HepG2 (cell line): ENCODE measurements around the gene IFI30. TPM values are rescaled to one million over a fixed set of nuclear protein-coding genes. Genes with fewer than 3 reads are reported as not detected.

Source experiments
- AGO2 ChIP-seq: fragments of 200-400 bp; formaldehyde crosslinking; optimal IDR thresholded peaks from 2 replicates; pipeline ENCODE3; 2017; ENCODE audit warnings: mild to moderate bottlenecking, low read depth, low read length, moderate library complexity
- KDM5A ChIP-seq: fragments of 200-600 bp; sonication (generic); IDR thresholded peaks from 2 replicates; pipeline ENCODE4 v1.7.0; 2018; ENCODE audit warnings: antibody characterized with exemption, mild to moderate bottlenecking, low read length, borderline replicate concordance
- MATR3 ChIP-seq: sonication (generic); formaldehyde crosslinking; IDR thresholded peaks from 2 replicates; pipeline ENCODE4 v1.4.0; 2020; ENCODE audit warnings: missing genetic modification reagents
- MIXL1 ChIP-seq: IDR thresholded peaks from 2 replicates; pipeline ENCODE4 v1.6.1; 2016
- MTA3 ChIP-seq: sonication (generic); formaldehyde crosslinking; IDR thresholded peaks from 2 replicates; pipeline ENCODE4 v1.4.0; 2020; ENCODE audit warnings: missing genetic modification reagents
- NFIC ChIP-seq: IDR thresholded peaks from 2 replicates; pipeline ENCODE4 v1.6.1; 2012; ENCODE audit warnings: mild to moderate bottlenecking, low read length, inconsistent platforms
- PCBP1 ChIP-seq: fragments of 200-400 bp; formaldehyde crosslinking; IDR thresholded peaks from 2 replicates; pipeline ENCODE4 v1.6.1; 2017; ENCODE audit warnings: mild to moderate bottlenecking, low read depth, low read length, borderline replicate concordance
- RARA ChIP-seq: IDR thresholded peaks from 2 replicates; pipeline ENCODE4 v1.6.1; 2016; ENCODE audit warnings: missing genetic modification reagents, missing compliant biosample characterization
- SIN3B ChIP-seq: fragments of 150-350 bp; IDR thresholded peaks from 2 replicates; pipeline ENCODE4 v1.6.1; 2014; ENCODE audit warnings: low read length
- YY1 ChIP-seq: IDR thresholded peaks from 2 replicates; pipeline ENCODE4 v1.6.1; 2011; ENCODE audit warnings: low read length, low read depth, moderate library complexity, mild to moderate bottlenecking; ENCODE audit not compliant: insufficient read depth, insufficient replicate concordance
- ZFP90 ChIP-seq: sonication (generic); formaldehyde crosslinking; IDR thresholded peaks from 2 replicates; pipeline ENCODE4 v1.8.0; 2022; ENCODE audit warnings: missing genetic modification reagents, mild to moderate bottlenecking, inconsistent platforms, borderline replicate concordance
- ZNF101 ChIP-seq: sonication (generic); formaldehyde crosslinking; IDR thresholded peaks from 2 replicates; pipeline ENCODE4 v1.4.0; 2020; ENCODE audit warnings: mild to moderate bottlenecking, low read depth, missing genetic modification reagents, borderline replicate concordance
- ZNF180 ChIP-seq: sonication (generic); formaldehyde crosslinking; IDR thresholded peaks from 2 replicates; pipeline ENCODE4 v1.4.0; 2020; ENCODE audit warnings: low read depth, missing genetic modification reagents, borderline replicate concordance
- ZNF34 ChIP-seq: sonication (generic); formaldehyde crosslinking; IDR thresholded peaks from 2 replicates; pipeline ENCODE4 v1.4.0; 2020; ENCODE audit warnings: mild to moderate bottlenecking, missing genetic modification reagents, borderline replicate concordance
- ZNF569 ChIP-seq: sonication (generic); formaldehyde crosslinking; IDR thresholded peaks from 2 replicates; pipeline ENCODE4 v1.5.0; 2020; ENCODE audit warnings: mild to moderate bottlenecking, missing genetic modification reagents, moderate library complexity, borderline replicate concordance
- ZNF652 ChIP-seq: IDR thresholded peaks from 2 replicates; pipeline ENCODE4 v1.6.1; 2016; ENCODE audit warnings: low read depth, borderline replicate concordance
- ZNF670 ChIP-seq: sonication (generic); formaldehyde crosslinking; IDR thresholded peaks from 2 replicates; pipeline ENCODE4 v1.8.0; 2022; ENCODE audit warnings: mild to moderate bottlenecking, missing genetic modification reagents, borderline replicate concordance
- ZNF724P ChIP-seq: sonication (generic); formaldehyde crosslinking; IDR thresholded peaks from 2 replicates; pipeline ENCODE4 v1.8.0; 2022; ENCODE audit warnings: missing genetic modification reagents, borderline replicate concordance
- ZSCAN21 ChIP-seq: sonication (generic); formaldehyde crosslinking; IDR thresholded peaks from 2 replicates; pipeline ENCODE4 v1.8.0; 2022; ENCODE audit warnings: mild to moderate bottlenecking, missing genetic modification reagents, moderate library complexity, borderline replicate concordance
- ZZZ3 ChIP-seq: sonication (generic); formaldehyde crosslinking; IDR thresholded peaks from 2 replicates; pipeline ENCODE4 v1.4.0; 2020; ENCODE audit warnings: missing genetic modification reagents, mild to moderate bottlenecking, borderline replicate concordance
- polyA plus RNA-seq, 8 experiments: library from polyadenylated mRNA; depleted of rRNA in 3 of 8; stranded (reverse) in 7 of 8; unstranded in 1 of 8; fragments of >200 nt; fragmentation: Illumina TruSeq in 4 of 8; extraction: Trizol in 4 of 8; gene quantifications; 2 replicates each; pipeline versions ENCODE4 v1.2.1 to v1.2.3, GENCODE V29; 2011 to 2016; ENCODE audit warnings: low read depth in 4 of 8, missing spikeins in 1 of 8, mixed read lengths in 1 of 8; ENCODE audit not compliant: insufficient read depth in 1 of 8
- total RNA-seq, 5 experiments: library from RNA; depleted of rRNA; stranded (reverse); fragments of >200 nt; fragmentation: Illumina TruSeq; extraction: Trizol; gene quantifications; 2 replicates each; pipeline ENCODE4 v1.2.3, GENCODE V29; 2016; ENCODE audit warnings: low read depth in 1 of 5
- TF ChIP-seq, protein P1 (sequence below): sonication (generic); formaldehyde crosslinking; IDR thresholded peaks from 2 replicates; pipeline ENCODE4 v1.4.0; 2020; ENCODE audit warnings: missing genetic modification reagents, borderline replicate concordance
- TF ChIP-seq, protein P2 (sequence below): sonication (generic); formaldehyde crosslinking; IDR thresholded peaks from 2 replicates; pipeline ENCODE4 v1.9.0; 2022; ENCODE audit warnings: missing genetic modification reagents, mild to moderate bottlenecking, borderline replicate concordance
- TF ChIP-seq, protein P3 (sequence below): sonication (generic); formaldehyde crosslinking; IDR thresholded peaks from 2 replicates; pipeline ENCODE4; 2020; ENCODE audit warnings: missing genetic modification reagents, mild to moderate bottlenecking, borderline replicate concordance

The IFI30 gene
- total and polyA plus RNA-seq, 2 of the 13 experiments (the other 11 are each of a cell fraction or from before 2014, with no cell fraction given) = 25.0 to 79.4 TPM

DNA sequence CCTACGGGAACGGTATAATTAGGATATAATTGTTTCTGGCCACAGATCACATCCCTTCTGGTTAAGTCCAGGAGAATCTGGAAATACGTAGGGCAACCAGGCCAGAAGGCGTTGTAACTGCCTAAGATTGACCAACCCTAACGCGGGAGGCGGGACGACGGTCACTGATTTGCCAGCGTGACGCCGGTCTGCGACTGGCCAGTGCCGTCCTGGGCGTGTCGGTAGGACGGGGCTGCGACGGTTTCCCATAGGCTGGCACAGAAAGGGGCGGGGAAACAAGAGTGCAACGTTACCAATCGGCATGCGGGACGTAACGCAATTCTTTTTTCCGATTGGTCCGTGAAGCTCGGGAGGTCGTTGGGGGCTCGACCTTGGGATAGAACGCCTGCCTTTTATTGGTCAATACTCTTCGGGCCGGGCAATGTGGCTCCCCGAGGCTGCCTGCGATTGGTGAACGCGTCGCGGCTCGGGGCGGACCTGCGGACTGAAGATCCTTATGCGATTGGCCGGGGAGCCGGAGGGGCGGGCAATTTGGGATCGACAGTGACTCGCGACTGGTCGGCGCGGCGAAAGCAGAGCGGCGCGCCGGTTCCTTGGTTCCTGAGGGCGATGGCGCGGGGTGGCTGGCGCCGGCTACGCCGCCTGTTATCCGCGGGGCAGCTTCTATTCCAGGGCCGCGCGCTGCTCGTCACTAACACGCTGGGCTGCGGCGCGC is 19.2 kb downstream of the IFI30 start, which contains the start of gene MPV17L2 (continued):
- TF ChIP-seq, protein P1, sequence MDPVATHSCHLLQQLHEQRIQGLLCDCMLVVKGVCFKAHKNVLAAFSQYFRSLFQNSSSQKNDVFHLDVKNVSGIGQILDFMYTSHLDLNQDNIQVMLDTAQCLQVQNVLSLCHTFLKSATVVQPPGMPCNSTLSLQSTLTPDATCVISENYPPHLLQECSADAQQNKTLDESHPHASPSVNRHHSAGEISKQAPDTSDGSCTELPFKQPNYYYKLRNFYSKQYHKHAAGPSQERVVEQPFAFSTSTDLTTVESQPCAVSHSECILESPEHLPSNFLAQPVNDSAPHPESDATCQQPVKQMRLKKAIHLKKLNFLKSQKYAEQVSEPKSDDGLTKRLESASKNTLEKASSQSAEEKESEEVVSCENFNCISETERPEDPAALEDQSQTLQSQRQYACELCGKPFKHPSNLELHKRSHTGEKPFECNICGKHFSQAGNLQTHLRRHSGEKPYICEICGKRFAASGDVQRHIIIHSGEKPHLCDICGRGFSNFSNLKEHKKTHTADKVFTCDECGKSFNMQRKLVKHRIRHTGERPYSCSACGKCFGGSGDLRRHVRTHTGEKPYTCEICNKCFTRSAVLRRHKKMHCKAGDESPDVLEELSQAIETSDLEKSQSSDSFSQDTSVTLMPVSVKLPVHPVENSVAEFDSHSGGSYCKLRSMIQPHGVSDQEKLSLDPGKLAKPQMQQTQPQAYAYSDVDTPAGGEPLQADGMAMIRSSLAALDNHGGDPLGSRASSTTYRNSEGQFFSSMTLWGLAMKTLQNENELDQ = no peak
- TF ChIP-seq ZZZ3 (CRISPR knock-in tag) (no peak), KDM5A (no peak; the same call in 1 of the 2 replicates), ZNF652 (CRISPR knock-in tag) (no peak), ZFP90 (0 out of 2 replicates have a peak, but pooled peaks have one; percentile 43), ZNF569 (CRISPR knock-in tag) (no peak), ZNF34 (no peak), YY1 (peak; percentile 77), MIXL1 (CRISPR knock-in tag) (0 out of 2 replicates have a peak, but pooled peaks have one; percentile 16), ZNF724P (CRISPR knock-in tag) (no peak), ZNF670 (CRISPR knock-in tag) (no peak), ZNF180 (CRISPR knock-in tag) (no peak), NFIC (no peak), MTA3 (CRISPR knock-in tag) (no peak), PCBP1 (peak; percentile 76; the same call in 1 of the 2 replicates), AGO2 (no peak), ZNF101 (CRISPR knock-in tag) (no peak), SIN3B (no peak), MATR3 (CRISPR knock-in tag) (no peak), RARA (CRISPR knock-in tag) (peak; percentile 7; the same call in 1 of the 2 replicates), ZSCAN21 (0 out of 2 replicates have a peak, but pooled peaks have one; percentile 46)
- TF ChIP-seq, protein P2, sequence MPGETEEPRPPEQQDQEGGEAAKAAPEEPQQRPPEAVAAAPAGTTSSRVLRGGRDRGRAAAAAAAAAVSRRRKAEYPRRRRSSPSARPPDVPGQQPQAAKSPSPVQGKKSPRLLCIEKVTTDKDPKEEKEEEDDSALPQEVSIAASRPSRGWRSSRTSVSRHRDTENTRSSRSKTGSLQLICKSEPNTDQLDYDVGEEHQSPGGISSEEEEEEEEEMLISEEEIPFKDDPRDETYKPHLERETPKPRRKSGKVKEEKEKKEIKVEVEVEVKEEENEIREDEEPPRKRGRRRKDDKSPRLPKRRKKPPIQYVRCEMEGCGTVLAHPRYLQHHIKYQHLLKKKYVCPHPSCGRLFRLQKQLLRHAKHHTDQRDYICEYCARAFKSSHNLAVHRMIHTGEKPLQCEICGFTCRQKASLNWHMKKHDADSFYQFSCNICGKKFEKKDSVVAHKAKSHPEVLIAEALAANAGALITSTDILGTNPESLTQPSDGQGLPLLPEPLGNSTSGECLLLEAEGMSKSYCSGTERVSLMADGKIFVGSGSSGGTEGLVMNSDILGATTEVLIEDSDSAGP (CRISPR knock-in tag) = peak; percentile 65; the same call in 1 of the 2 replicates
- TF ChIP-seq, protein P3, sequence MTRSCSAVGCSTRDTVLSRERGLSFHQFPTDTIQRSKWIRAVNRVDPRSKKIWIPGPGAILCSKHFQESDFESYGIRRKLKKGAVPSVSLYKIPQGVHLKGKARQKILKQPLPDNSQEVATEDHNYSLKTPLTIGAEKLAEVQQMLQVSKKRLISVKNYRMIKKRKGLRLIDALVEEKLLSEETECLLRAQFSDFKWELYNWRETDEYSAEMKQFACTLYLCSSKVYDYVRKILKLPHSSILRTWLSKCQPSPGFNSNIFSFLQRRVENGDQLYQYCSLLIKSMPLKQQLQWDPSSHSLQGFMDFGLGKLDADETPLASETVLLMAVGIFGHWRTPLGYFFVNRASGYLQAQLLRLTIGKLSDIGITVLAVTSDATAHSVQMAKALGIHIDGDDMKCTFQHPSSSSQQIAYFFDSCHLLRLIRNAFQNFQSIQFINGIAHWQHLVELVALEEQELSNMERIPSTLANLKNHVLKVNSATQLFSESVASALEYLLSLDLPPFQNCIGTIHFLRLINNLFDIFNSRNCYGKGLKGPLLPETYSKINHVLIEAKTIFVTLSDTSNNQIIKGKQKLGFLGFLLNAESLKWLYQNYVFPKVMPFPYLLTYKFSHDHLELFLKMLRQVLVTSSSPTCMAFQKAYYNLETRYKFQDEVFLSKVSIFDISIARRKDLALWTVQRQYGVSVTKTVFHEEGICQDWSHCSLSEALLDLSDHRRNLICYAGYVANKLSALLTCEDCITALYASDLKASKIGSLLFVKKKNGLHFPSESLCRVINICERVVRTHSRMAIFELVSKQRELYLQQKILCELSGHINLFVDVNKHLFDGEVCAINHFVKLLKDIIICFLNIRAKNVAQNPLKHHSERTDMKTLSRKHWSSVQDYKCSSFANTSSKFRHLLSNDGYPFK (CRISPR knock-in tag) = no peak
